ENCODE data around the gene C19orf47.
A peak's percentile ranks its signal among the peaks of the same experiment; 100 is the strongest.

The C19orf47 gene

GRCh38 chr19:40279120-40279551 is 69.1 kb downstream of the C19orf47 start:
- H3K4me1 Mint-ChIP-seq = peaks cover 89% of the 10 kb centered on the region
- H3K36me3 Mint-ChIP-seq (ENCODE audit: low read depth) = no peaks in the 10 kb centered on the region
- no peaks in the 10 kb centered on the region for H3K27me3 Mint-ChIP-seq (ENCODE audit: low read depth, poor library complexity)
- no peak overlapping the region for H3K4me3 Mint-ChIP-seq
- DNase-seq = no peak
- no peak for TF ChIP-seq CTCF (IDR thresholded peaks at IDR 0.05)
- peak overlapping the region; percentile 85 for H3K27ac Mint-ChIP-seq
- no peaks in the 10 kb centered on the region for H3K9me3 Mint-ChIP-seq

GRCh38 chr19:40278361-40279035 is 69.7 kb downstream of the C19orf47 start:
- DNase-seq = no peak

GRCh38 chr19:40277356-40278059 is 70.7 kb downstream of the C19orf47 start:
- Mint-ChIP-seq H3K36me3 (ENCODE audit: low read depth) (no peaks in the 10 kb centered on the region), H3K27ac (peak overlapping the region; percentile 85), H3K4me1 (peaks cover 80% of the 10 kb centered on the region), H3K27me3 (ENCODE audit: low read depth, poor library complexity) (no peaks in the 10 kb centered on the region), H3K4me3 (no peak overlapping the region), H3K9me3 (no peaks in the 10 kb centered on the region)
- no peak for DNase-seq
- TF ChIP-seq CTCF (IDR thresholded peaks at IDR 0.05) = no peak

More at GRCh38 chr19:40278361-40279035, 69.7 kb downstream of the C19orf47 start:
- TF ChIP-seq CTCF (IDR thresholded peaks at IDR 0.05) = no peak
- H3K27me3 Mint-ChIP-seq (ENCODE audit: low read depth, poor library complexity) = no peaks in the 10 kb centered on the region
- H3K27ac Mint-ChIP-seq = peak overlapping the region; percentile 85
- H3K4me1 Mint-ChIP-seq = peaks cover 89% of the 10 kb centered on the region
- H3K36me3 Mint-ChIP-seq (ENCODE audit: low read depth) = no peaks in the 10 kb centered on the region
- no peak overlapping the region for H3K4me3 Mint-ChIP-seq
- no peaks in the 10 kb centered on the region for H3K9me3 Mint-ChIP-seq

- H3K4me1 Mint-ChIP-seq = peaks cover 58% of the 10 kb centered on the region
- no peak for TF ChIP-seq CTCF (IDR thresholded peaks at IDR 0.05)
- H3K9me3 Mint-ChIP-seq = no peaks in the 10 kb centered on the region
- DNase-seq = no peak
- H3K27me3 Mint-ChIP-seq (ENCODE audit: low read depth, poor library complexity) = no peaks in the 10 kb centered on the region
- peaks cover 4% of the 10 kb centered on the region for H3K36me3 Mint-ChIP-seq (ENCODE audit: low read depth)
- H3K4me3 Mint-ChIP-seq = no peak overlapping the region
- H3K27ac Mint-ChIP-seq = peak overlapping the region; percentile 45
Measured at GRCh38 chr19:40274585-40275544, 73.3 kb downstream of the C19orf47 start.

- H3K4me3 Mint-ChIP-seq = no peak overlapping the region
- no peak for DNase-seq
- H3K36me3 Mint-ChIP-seq (ENCODE audit: low read depth) = peaks cover 9% of the 10 kb centered on the region
- no peaks in the 10 kb centered on the region for H3K27me3 Mint-ChIP-seq (ENCODE audit: low read depth, poor library complexity)
- peak overlapping the region; percentile 53 for H3K27ac Mint-ChIP-seq
- H3K9me3 Mint-ChIP-seq = no peaks in the 10 kb centered on the region
- peaks cover 47% of the 10 kb centered on the region for H3K4me1 Mint-ChIP-seq
- no peak for TF ChIP-seq CTCF (IDR thresholded peaks at IDR 0.05)
Measured at GRCh38 chr19:40273469-40274360, 74.5 kb downstream of the C19orf47 start.
